ENCODE results near the gene DCST1.

The DCST1 gene

DNA sequence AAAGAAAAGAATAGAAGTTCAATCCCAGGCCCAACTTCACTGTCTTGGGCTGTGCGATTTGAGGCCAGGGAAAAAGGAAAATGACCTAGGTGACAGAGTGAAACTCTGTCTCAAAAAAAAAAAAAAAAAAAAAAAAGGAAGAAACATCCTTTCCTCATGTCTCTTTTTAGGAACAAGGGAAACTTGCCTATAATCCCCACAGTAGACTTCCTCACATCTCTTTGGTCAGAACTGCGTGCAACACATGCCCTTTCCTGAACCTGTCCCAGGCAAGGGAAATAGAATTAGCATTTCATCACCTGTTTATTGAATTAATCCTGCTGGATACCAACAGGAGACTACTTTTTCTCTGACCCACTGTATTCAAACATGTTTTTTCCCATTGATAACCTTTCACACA lies 2.3 kb downstream of the DCST1 start:
- no peak for DNase-seq

DNA sequence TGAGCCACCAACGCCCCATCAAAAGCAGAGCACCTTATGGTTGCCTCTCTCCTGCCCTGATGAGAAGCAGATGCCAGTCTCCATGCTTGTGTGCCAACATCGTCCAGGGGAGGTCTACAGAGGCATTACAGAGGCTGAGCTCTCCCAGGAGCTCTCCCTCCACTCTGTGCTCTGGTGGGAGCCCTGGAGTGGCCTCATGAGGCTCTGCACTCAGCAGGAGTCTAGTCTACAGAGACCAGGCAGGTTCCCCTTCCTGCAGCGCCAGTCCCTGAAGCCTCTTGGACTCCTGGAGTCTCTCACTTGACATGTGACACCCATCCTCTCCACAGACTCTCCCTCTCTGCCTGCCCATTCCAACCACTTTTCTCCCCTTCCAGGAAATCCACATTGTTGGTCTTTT lies 3.4 kb downstream of the DCST1 start:
- no peak for DNase-seq

DNA sequence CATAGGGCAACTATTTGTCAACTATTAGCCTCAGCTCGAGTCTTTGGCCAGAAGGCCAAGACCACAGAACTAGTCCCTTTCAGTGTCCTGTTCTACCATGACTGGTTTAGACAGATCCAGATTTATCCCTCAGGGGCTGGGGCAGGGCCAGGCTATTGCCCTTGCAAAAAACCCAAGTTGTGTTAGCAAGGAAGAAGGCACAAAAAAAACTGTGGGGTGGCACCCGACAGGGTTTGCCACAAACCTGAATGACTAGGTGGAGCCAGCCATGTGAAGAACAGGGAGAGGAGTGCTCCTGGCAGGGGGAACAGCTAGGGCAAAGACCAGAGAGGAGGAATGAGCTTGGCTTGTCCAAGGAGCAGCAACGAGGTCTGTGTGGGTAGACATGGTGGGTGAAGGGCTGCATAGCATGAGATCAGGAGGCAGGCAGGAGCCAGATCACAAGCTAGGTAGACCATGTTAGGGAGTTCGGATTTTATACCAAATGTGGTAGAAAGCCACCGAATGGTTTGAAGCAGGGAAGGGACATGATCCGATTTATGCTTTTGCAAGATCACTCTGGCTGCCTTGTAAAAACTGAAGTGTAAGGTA lies 4.3 kb downstream of the DCST1 start:
- no peak for DNase-seq

GRCh38 chr1:155038602-155039307 lies 5.1 kb downstream of the DCST1 start:
- DNase-seq = no peak

DNA sequence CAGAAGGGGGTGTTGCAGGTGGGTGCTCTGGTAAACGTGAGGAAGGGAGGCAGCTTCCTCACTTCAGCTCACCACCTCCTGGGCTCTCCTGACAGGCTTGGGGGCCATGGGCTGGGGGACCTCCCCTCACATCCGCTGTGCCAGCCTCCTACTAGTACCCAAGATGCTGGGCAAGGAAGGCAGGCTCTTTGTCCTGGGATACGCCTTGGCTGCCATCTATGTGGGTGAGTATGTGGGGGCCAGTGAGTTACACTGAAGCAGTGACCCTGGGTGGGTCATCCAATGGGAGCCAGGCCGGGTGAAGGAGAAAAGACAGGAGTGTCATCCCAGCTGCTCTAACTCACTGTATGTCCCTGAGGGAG lies 5.7 kb downstream of the DCST1 start:
- no peak for DNase-seq

- DNase-seq = no peak
Observed at GRCh38 chr1:155040358-155041093, 6.9 kb downstream of the DCST1 start.

DNA sequence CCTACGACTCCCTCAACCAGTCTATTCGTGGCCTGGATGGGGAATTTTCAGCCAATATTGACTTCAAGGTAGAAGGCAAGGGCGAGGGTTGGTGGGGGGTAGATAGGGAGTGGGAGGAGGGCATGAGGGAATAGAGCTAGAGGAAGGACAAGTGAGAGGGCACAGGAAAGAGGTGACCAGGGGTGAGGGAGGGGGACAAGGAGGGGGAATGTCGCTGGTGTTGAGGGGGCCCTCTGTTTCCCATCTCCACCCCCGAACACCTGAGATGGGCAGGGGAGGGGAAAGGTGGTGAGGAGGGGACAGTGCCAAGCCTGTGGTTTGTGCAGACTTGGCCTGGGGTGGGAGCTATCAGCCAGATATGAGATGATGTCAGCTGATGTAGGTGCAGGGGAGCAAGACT lies 9.2 kb downstream of the DCST1 start:
- DNase-seq = no peak

GRCh38 chr1:155043301-155043702 lies 9.7 kb downstream of the DCST1 start:
- DNase-seq = no peak

GRCh38 chr1:155043793-155044192 lies 10.2 kb downstream of the DCST1 start:
- no peak for DNase-seq

- no peak for DNase-seq
Observed at GRCh38 chr1:155044365-155044764, 10.7 kb downstream of the DCST1 start.

- DNase-seq = peak; percentile 15 to 81
Observed at GRCh38 chr1:155044812-155045657, 11.4 kb downstream of the DCST1 start.

DNA sequence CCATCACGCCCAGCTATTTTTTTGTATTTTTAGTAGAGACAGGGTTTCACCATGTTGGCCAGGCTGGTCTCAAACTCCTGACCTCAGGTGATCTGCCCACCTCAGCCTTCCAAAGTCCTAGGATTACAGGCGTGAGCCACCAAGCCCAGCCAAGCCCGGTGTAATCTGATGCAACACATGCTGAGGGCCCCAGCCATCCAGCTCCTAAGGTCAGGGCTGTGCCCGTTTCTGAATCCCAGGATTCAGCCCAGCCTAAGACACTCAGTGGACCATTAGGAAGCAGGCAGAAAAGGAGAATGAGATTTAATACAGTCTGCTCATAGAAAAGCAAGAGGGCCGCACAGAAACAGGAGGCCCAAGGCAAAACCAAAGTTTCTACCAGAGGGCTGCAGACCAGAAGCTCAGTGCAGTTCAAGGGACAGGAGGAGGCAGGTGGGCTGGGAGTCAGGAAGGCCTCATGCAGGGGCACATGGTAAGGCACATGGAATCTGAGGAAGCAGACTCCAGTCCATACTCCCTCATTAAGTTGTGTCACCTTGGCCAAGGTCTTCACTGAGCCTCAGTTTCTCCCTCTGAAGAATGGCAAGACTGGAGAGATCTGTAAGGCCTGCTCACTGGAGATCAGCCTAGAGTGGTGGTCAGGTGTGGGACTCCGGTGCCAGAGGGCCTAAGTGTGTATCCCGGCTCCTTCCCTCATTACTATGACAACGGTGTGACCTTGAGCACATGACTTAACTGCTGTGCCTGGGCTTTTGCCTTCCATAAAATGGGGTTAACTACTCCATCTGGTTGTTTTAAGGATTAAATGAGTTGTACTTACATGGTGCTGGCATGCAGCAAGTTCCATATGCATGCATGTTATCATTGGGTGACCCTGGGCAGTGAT lies 15.1 kb downstream of the DCST1 start:
- no peak for DNase-seq

DNA sequence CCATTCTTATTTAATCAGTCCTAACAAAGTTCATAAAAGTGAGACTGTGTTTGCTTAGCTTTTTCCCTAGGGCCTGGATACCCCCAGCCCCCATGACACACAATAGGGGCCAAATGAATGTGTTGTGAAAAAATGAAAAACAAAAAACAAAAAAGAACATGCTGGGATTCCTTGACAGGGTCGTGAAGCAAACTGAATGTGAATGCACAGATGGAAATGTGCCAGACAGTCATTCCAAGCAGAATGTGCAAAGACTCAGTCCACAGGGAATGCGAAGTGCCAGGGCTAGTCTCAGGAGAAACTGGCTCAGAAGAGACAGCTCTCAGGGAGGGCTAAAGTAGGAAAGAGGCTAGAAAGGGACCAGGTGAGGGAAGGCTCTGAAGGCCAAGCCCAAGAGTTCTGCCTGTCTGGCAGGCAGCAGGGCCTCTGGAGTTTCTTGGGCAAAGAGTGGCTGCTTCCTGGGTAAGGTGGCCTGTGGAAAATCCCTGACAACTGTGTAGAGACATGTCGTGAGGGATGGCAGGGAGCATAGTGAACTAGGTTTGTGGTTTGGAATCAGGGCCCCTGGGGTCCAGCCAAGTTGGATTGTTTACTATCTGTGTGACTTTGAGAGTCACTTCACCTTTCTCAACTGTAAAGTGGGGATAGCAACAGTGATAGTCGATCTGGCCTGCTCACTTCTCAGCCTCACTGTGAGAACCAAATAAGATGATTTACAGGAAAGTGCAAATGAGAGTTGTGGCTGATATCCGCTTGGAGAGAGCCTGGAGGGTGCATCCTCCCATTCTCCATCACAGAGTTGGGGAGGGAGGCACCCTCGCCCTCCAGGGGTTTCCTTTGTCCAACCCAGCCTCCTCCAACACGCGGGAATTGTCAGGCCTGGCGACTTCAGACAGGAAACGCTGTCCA lies 16.3 kb downstream of the DCST1 start:
- peak in 1 of 2 experiments; percentile 56 for DNase-seq

DNA sequence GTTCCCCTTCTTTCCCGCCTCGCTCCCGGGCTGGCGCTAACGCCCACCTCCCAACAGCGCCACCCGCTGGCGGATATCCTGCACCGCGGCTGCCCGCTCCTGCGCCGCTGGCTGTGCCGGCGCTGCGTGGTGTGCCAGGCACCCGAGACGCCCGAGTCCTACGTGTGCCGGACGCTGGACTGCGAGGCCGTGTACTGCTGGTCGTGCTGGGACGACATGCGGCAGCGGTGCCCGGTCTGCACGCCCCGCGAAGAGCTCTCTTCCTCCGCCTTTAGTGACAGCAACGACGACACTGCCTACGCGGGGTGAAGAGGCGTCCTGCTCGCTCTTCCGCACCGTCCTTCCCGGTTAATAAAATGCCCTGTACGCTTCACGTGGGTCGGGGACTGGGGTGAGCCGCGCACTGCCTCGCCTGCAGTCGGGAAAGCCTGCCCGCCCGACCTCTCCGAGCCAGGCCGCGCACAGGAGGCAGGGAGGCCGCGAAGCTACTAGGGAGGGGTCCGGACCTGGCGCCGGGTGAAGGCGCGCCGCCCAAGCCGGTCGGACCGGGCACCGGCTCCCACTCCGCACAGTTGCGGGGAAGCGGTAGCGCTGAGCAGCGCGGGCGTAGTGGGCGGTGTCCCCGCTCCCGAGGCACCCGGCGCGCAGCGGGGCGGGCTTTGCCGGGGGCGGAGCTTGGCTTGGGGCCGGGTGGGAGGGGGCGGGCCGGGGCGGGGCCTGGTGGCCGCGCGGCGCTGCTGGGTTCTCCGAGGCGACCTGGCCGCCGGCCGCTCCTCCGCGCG lies 17.1 kb downstream of the DCST1 start, which contains the start of gene ADAM15:
Gene ADAM15 (plus strand): TSS at position 757 of the 782 bp plus-strand sequence. CDS start 71 bp downstream, outside the sequence.
- DNase-seq = peak; percentile 54 to 81

- DNase-seq = no peak
Observed at GRCh38 chr1:155051342-155051776, 17.7 kb downstream of the DCST1 start.

DNA sequence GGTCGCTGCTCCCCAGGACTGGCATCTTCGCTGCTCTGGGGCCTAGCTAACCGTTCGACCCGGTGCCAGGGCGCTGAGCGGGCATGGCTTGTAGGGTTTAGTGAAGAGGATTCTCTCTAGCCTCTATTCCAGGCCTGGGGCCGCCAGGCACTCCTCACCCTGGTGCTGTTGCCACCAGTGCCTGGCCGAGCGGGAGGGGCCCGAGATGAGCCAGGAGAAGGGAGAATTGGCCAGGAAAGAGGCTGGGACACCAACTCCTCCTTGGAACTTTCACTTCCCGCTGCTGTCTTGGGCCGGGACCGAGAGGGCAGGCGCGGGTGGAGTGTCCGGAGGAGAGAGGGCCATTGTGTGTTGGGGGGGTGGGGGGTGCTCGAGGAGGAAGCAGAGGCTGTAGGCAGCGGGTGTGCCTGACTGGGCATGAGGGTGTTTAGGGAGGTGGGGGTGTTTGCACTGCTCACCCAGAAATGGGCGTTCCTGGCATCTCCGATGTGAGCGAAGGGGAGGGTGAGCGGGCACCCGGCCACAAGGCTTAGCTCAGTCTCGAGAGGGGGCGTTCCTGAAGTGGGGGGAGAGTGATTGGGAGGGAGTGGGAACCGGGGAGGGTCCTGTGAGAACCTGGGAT lies 18.3 kb downstream of the DCST1 start:
- peak; percentile 23 to 39 for DNase-seq

GRCh38 chr1:155052439-155053395 lies 19.1 kb downstream of the DCST1 start:
- DNase-seq = no peak

GRCh38 chr1:155053531-155054105 lies 20.0 kb downstream of the DCST1 start:
- DNase-seq = no peak
